Ovary (tissue), 9 donors: ENCODE measurements around the gene MYO3B. TPM values are rescaled to one million over a fixed set of nuclear protein-coding genes. Genes with fewer than 3 reads are reported as not detected.

Source experiments
- DNase-seq, 5 donors: peaks; one replicate each; pipeline ENCODE4 v3.0.0-alpha.2; 2019 to 2020
- H3K27ac ChIP-seq, 2 donors: fragments of 200-600 bp; one replicate each; pipeline versions ENCODE4 v1.5.1 to v1.8.0; 2019 to 2022
- H3K27me3 ChIP-seq: fragments of 200-600 bp; one replicate; pipeline ENCODE4 v1.8.0; 2022
- H3K36me3 ChIP-seq: fragments of 200-600 bp; sonication (generic); one replicate; pipeline ENCODE4 v1.5.1; 2019
- H3K4me1 ChIP-seq: one replicate; pipeline ENCODE4 v1.8.1; 2013; ENCODE audit warnings: mild to moderate bottlenecking, moderate library complexity; ENCODE audit not compliant: insufficient read depth
- H3K4me3 ChIP-seq: fragments of 200-600 bp; sonication (generic); one replicate; pipeline ENCODE4 v1.5.1; 2017
- H3K9me3 ChIP-seq, 2 donors: fragments of 200-600 bp in 1 of 2; sonication (generic) in 1 of 2; one replicate each; pipeline versions ENCODE4 v1.5.1 to v1.8.1; 2013 to 2019; ENCODE audit warnings: mild to moderate bottlenecking in 1 of 2, moderate library complexity in 1 of 2
- EP300 ChIP-seq: sonication (generic); formaldehyde crosslinking; IDR thresholded peaks from one replicate; pipeline ENCODE4 v1.6.1; 2017; ENCODE audit warnings: antibody characterized with exemption
- POLR2A ChIP-seq: fragments of 450-650 bp; IDR thresholded peaks from one replicate; pipeline ENCODE4 v1.6.1; 2017; ENCODE audit warnings: antibody characterized with exemption, mild to moderate bottlenecking, moderate library complexity
- WGBS, 3 donors: extraction: QIAGEN DNeasy Blood & Tissue Kit in 1 of 3; methylation state at CpG; one replicate each; pipeline versions ENCODE4 v1.1.5 to v1.1.7; 2013 to 2017; 5-methylcytosine and 5-hydroxymethylcytosine counted together
- intact Hi-C, 4 donors: fragments of 100-400 bp; cut with DNase I; formaldehyde crosslinking; loops; one replicate each; pipeline versions ENCODE4 v1.11.0 to v1.15.1; 2022 to 2023
- polyA plus RNA-seq, 2 donors: library from polyadenylated mRNA; stranded (reverse); fragments of 200-250 nt in 1 of 2; fragments of 350-450 nt in 1 of 2; fragmentation: Illumina TruSeq in 1 of 2; extraction: RNeasy Lipid Tissue Mini Kit (QIAGEN cat#74804) in 1 of 2; gene quantifications; one replicate each; pipeline ENCODE4 v1.2.3, GENCODE V29; 2013 to 2014
- total RNA-seq, 7 donors: library from RNA; depleted of rRNA in 2 of 7; stranded (reverse); fragments of >200 nt in 2 of 7; fragmentation: NEBNext Ultra II Directional in 3 of 7; extraction: Animal tissue kit (Norgen Biotek cat#: 25700) in 3 of 7; gene quantifications; one replicate each; pipeline versions ENCODE4 v1.1.0 to v1.2.4, GENCODE V29; 2016 to 2023
- TF ChIP-seq, protein P1 (sequence below), 3 donors: fragments of 450-650 bp in 2 of 3; fragments of 200-600 bp in 1 of 3; IDR thresholded peaks; one replicate each; pipeline versions ENCODE4 v1.5.1 to v1.8.0; 2016 to 2022; ENCODE audit warnings: antibody characterized with exemption in 3 of 3, mild to moderate bottlenecking in 1 of 3
- donor health status: DM: no; HTN: no; CAD: no; lungs with moderate emphysema.
- donor health status: DM: no; HTN: no; CAD: no.
- donor health status: Bipolar disorder and iron deficiency.
- donor health status: DM: yes; HTN: yes; CAD: no.
- donor health status: DM: no; HTN: no; CAD: no.
- donor health status: DM: yes; HTN: yes; CAD: no.

The MYO3B gene
- total and polyA plus RNA-seq, 9 donors: 0.04 to 1.3 (median 0.12) TPM; not detected in 2

DNA sequence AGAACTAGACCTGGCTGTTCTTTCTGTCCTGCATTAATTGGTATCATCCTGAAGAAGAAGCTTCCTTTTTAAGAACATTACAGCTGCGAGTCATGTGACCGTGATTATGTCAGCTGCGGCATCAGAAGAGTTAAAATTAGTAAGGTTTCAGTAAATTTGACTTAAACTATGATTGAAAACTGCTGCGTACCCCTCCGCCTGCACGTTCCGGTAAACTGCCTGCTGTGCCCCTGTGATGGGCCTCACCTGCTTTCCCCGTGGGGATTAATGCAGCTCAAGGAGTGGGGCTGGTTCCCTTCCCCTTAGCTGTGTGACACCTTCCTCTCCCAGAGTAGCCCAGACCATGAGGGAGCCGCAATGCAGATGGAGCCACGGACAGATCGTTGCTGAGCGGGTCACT is 36.1 kb upstream of the MYO3B start:
- Histone ChIP-seq H3K27me3 (no peaks in the 10 kb centered on the region), H3K4me3 (no peak overlapping the region), H3K36me3 (no peaks in the 10 kb centered on the region), H3K27ac (no peak overlapping the region), H3K4me1 (peaks cover 2% of the 10 kb centered on the region), H3K9me3 (no peaks in the 10 kb centered on the region)
- TF ChIP-seq, protein P1, sequence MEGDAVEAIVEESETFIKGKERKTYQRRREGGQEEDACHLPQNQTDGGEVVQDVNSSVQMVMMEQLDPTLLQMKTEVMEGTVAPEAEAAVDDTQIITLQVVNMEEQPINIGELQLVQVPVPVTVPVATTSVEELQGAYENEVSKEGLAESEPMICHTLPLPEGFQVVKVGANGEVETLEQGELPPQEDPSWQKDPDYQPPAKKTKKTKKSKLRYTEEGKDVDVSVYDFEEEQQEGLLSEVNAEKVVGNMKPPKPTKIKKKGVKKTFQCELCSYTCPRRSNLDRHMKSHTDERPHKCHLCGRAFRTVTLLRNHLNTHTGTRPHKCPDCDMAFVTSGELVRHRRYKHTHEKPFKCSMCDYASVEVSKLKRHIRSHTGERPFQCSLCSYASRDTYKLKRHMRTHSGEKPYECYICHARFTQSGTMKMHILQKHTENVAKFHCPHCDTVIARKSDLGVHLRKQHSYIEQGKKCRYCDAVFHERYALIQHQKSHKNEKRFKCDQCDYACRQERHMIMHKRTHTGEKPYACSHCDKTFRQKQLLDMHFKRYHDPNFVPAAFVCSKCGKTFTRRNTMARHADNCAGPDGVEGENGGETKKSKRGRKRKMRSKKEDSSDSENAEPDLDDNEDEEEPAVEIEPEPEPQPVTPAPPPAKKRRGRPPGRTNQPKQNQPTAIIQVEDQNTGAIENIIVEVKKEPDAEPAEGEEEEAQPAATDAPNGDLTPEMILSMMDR (IDR thresholded peaks at IDR 0.05): no peak
- TF ChIP-seq EP300 (no peak), POLR2A (no peak)
- intact Hi-C loops: no loop called here
- no peak for DNase-seq
- WGBS, 3 donors: 79 to 82% (median 81%) methylated on average over 12 of the region's 12 CpGs

DNA sequence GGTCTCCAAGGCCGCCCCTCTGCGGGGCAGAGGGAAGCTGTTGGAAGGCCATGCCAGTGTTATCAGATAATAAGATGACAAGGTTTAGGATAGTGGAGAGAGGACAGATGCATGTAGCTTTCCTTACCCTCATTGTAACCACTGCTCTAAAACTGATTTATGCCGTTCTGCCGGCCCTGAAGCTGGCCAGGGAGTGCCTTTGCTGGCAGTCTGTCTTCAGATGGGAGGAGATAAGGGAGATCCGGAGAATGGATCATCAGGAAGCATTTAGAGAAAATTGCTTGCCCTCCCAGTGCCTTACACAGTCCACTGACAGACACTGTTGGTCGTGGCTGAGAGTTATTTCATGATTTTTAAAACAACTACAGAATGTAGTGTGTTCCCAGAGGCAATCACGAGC is 35.4 kb upstream of the MYO3B start:
- TF ChIP-seq, protein P1 (IDR thresholded peaks at IDR 0.05): no peak
- no peak for TF ChIP-seq POLR2A
- no peak for TF ChIP-seq EP300
- Histone ChIP-seq H3K36me3 (no peaks in the 10 kb centered on the region), H3K4me3 (no peak overlapping the region), H3K4me1 (peaks cover 2% of the 10 kb centered on the region), H3K27me3 (no peaks in the 10 kb centered on the region), H3K27ac (no peak overlapping the region), H3K9me3 (no peaks in the 10 kb centered on the region)
- no peak for DNase-seq
- intact Hi-C loops: no loop called here
- WGBS, 3 donors: 53 to 58% (median 53%) methylated on average over 7 of the region's 7 CpGs

DNA sequence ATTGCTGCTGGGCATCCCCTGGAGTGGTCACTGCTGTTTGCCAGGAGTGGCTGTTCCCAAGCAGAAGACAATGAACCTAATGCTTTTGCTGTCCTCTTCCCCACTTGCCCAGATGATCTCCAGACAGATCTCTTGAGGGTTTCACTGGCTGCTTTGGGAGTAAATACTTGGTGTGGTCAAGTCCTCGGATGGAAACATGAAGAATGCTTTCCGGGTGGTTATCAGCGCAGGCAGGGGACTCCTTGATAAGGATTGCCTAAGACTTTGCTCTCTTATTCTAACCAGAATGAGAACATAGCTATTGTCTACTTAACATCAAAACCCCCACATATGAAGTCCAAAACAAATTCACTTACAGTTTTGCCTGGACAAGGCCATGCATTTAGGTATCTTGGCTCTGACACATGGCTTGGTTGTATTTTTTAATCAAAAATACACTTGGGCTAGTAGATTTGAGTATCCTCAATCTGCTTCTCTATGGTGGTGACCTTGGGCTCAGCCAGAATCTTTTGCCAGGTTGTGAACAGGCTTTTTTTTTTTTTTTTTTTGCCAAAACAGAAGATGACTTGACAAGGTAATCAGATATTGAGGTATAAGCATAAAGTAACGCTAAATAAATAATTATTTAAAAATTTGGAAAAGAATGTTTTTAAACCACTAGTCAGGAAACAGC is 34.8 kb upstream of the MYO3B start:
- Histone ChIP-seq H3K36me3 (no peaks in the 10 kb centered on the region), H3K4me1 (peaks cover 2% of the 10 kb centered on the region), H3K27me3 (no peaks in the 10 kb centered on the region), H3K4me3 (no peak overlapping the region), H3K27ac (no peak overlapping the region), H3K9me3 (no peaks in the 10 kb centered on the region)
- 24 to 37% (median 24%) methylated on average over 4 of the region's 4 CpGs for WGBS, 3 donors
- DNase-seq: no peak
- intact Hi-C loops: no loop called here
- TF ChIP-seq, protein P1 (IDR thresholded peaks at IDR 0.05): no peak
- TF ChIP-seq EP300 (no peak), POLR2A (no peak)

DNA sequence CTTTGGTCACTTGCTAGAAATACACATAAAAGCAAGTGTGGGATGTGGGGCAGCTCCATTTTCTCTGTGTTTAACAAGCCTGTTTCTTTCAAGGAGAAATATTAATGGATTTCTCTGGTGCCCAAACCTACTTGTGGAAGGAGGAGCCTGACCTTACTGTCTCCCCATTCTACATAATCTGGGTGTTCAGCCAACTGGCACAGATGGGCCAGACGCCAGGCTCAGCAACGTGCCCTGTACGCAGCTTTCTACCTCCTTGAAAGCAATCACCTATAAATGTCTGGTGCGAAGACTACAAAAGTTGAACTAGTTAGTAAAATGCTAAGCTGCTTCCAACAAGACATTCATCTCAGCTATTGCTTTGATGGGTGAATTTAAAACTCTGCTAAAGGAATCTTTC is 33.2 kb upstream of the MYO3B start:
- DNase-seq: no peak
- Histone ChIP-seq H3K27ac (no peak overlapping the region), H3K4me1 (peaks cover 2% of the 10 kb centered on the region), H3K36me3 (no peaks in the 10 kb centered on the region), H3K4me3 (no peak overlapping the region), H3K9me3 (no peaks in the 10 kb centered on the region), H3K27me3 (no peaks in the 10 kb centered on the region)
- 68 to 80% (median 74%) methylated on average over 4 of the region's 4 CpGs for WGBS, 3 donors
- TF ChIP-seq, protein P1 (IDR thresholded peaks at IDR 0.05): no peak
- no peak for TF ChIP-seq EP300
- intact Hi-C loops: no loop called here
